Activated effector memory CD4-positive, alpha-beta T cell treated with anti-CD3 and anti-CD28 coated beads, Interleukin-2, amount 50 U/mL, for 16 hours (primary cell): ENCODE measurements around the gene VTI1B.
"Not testable (repeated sequence)": the region's sequence is repeated elsewhere in the genome, so short reads cannot be mapped to it uniquely, and the experiment has no call there.

Experiments used
- DNase-seq: peaks from one replicate; pipeline ENCODE4 v3.0.0-alpha.2; 2020

VTI1B gene, protein sequence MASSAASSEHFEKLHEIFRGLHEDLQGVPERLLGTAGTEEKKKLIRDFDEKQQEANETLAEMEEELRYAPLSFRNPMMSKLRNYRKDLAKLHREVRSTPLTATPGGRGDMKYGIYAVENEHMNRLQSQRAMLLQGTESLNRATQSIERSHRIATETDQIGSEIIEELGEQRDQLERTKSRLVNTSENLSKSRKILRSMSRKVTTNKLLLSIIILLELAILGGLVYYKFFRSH

DNA sequence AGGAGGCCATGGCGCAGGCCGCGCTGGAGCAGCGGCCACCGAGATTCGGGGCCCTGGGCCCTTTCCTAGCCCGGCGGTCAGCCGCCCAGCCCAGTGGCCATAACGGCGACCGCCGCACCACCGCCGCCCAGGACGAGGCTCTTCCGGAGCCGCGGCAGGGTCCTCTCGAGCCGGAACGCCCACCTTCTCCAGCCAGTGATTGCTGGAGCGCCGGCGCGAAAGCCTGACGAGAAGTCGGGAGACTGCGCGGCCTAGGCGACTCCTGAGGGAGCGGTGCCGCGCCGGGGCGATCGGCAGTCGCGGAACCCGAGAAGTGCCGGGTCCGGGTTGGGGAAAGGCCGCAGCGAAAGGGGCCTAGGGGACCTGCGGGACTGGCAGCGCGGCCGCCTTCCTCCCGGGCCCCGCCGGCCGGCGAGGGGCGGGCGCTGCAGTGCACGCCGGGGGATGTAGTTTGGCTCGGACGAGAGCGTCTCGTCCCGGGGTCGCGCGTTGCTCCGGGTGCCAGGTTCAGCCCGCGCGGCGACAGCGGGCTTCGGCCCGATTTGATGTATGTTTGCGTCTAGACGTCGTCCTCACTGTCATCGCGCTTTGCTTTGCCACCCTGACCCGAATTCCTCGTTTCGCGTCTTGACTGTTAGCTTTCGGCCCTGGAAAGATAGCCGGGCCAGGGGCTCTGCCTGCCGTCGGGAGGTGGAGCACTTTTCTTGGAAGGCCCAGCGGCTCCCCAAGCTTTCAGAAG lies at the start of gene VTI1B:
TSS of gene VTI1B (minus strand) at position 153 of the 739 bp plus-strand sequence. CDS start at position 10, 143 bp downstream.
- peak; percentile 92 for DNase-seq

DNA sequence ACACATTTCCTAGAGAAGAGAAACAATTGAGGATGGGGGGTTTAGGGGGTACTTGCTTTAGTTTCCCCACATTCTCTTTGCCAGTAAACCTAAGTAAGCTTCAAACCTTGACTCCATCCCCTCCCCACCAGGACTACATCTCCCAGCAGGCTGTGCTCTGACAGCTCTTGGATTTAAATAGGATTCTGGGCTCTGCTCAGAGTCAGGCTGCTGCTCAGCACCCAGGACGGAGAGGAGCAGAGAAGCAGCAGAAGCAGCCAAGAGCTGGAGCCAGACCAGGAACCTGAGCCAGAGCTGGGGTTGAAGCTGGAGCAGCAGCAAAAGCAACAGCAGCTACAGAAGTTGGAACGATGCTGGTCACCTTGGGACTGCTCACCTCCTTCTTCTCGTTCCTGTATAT lies 47.9 kb upstream of the VTI1B start:
- DNase-seq = no peak

DNA sequence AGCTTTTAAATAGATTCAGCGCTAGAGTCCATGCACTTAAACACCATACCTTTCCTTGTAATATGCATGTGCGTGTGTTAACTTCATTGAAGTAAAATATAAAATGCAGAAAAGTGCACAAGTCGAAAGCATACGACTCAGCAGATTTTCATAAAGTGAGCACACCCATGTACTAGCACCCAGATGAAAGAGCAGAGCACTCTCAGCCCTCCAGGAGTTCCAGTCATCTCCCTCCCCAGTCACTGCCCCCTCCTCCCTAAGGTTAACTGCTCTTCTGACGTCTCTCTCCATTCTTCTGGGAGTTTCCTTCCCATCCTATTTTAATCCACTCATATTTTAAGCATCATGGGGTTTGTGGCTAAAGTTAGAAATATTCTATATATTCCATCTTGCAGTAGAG lies 47.4 kb upstream of the VTI1B start:
- no peak for DNase-seq

DNA sequence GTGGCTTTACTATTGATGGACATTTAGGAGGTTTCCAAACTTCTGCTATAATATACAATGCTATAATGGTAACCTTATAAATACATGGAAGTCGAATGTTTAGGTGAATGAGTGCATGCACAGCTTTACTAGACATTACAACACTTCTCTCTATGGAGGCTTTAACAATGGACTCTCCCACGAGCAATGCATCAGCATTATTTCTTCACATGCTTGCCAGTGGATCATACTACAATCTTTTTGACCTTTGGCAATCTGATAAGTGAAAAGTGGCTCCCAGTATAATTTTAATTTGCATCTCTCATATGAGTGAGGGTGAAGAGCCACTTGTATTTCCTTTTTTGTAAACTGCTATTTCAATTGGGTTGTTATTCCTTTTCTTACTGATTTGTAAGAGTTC lies 45.4 kb upstream of the VTI1B start:
- DNase-seq = no peak

DNA sequence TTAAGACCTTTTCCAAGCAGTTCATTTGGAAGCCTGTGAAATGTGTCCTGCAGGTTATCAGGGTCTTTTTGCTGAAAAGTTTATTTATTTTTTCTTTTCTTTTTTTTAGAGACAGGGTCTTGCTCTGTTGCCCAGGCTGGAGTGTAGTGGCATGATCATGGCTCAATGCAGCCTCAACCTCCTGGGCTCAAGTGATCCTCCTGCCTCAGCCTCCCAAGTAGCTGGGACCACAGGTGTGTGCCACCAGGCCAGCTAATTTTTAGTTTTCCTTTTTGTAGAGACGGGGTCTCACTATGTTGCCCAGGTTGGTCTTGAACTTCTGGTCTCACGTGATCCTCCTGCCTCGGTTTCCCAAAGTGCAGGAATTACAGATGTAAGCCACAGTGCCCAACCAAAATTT lies 45.0 kb upstream of the VTI1B start:
- not testable (repeated sequence) for DNase-seq

DNA sequence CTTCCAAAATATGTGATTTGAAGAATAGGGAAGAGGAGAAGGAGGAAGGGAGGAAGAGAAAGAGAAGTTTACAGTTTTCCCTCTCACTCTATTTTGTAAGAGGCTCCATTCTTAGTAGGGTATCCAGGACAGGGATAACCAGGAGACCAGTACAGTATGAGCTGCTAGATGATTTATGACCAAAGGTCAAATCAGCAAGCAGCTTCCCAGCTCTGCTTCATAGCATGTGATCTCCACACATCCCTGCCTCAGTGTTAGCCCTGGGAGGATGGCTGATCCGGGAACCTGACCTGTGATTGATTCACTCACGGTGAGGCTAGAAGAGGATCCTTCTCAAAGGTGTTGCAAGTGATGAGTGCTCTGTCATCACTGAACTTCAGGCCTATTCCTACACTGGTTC lies 43.8 kb upstream of the VTI1B start:
- DNase-seq = no peak

DNA sequence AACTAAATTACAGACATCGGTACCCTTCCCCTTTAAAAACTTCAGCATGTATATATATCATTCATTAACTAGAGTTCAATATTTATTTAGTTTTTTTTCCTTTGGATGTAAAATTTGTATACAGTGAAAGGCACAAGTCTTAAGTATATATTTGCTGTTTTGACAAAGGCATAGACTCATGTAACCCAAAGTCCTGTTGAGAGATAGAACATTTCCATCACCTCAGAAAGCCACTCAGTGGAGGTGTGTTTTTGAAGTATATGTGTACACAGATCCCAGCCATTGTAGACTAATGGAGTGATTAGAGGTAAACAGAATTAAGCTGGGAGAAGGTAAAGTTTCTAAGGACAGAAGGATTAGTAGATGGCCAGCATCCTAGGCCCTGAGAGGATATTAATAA lies 42.6 kb upstream of the VTI1B start:
- no peak for DNase-seq

DNA sequence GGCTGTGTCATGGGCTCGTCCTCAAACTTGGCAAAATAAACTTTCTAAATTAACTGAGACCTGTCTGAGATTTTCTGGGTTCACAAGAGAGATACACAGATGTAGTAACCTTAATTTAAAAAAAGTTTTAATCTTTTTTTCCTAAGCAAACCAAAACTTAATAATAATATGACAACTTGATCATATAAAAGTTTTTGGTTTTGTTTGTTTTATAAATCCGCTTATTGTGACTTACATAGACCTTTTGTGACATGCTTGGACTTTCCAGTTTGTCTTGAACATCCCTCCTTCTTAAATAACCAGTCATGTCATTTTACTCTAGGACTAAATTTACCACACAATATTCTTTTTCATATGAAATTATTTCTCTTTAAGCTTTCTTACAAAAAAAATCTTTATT lies 35.8 kb upstream of the VTI1B start:
- no peak for DNase-seq

DNA sequence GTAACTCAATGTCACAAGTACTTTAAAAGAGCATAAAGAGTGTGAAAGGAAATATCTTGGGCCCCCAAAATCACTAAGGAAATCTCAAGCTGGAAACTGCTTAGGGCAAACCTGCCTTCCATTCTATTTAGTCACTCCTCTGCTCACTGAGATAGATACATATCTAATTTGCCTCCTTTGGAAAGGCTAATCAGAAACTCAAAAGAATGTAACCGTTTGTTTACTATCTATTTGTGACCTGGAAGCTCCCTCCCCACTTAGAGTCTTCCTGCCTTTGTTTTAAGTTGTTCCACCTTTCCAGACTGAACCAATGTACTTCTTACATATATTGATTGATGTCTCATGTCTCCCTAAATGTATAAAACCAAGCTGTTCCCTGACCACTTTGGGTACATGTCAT lies 35.4 kb upstream of the VTI1B start:
- not testable (repeated sequence) for DNase-seq

DNA sequence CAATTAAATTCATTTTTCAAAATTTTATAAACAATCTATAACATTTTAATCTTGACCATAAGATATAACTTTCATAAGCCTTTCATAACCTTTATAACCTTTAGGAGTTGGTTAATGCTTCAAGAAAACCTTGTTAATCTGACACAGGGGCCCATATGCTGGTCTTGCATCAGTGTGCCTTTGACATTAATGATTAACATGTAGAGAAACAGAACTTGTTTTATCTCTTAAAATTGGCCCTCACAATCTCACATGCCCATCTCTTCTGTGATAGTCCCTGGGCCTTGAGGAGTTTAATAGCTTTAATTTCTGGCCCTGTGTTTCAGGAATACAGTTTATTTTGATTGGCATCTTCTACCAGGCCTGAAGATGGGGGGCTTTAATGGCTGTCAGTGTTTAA lies 34.9 kb upstream of the VTI1B start:
- not testable (repeated sequence) for DNase-seq

DNA sequence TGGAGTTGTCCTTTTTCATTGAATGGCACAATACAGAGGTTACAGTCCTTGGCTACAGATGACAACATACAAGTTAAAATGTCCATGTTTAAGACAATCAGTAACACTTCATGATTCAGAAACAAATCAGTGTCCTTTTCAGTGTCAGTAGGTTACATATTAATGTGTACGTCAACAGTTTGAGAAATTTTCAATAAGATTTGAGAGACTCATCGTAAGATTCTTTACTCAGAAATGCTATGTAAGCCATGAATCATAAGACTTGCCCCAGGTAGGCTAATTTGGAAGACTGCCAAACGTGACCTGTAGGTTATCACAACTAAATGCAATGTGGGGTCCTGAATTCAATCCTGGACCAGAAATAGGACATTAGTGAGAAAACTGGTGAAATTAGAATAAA lies 30.8 kb upstream of the VTI1B start:
- DNase-seq = no peak

DNA sequence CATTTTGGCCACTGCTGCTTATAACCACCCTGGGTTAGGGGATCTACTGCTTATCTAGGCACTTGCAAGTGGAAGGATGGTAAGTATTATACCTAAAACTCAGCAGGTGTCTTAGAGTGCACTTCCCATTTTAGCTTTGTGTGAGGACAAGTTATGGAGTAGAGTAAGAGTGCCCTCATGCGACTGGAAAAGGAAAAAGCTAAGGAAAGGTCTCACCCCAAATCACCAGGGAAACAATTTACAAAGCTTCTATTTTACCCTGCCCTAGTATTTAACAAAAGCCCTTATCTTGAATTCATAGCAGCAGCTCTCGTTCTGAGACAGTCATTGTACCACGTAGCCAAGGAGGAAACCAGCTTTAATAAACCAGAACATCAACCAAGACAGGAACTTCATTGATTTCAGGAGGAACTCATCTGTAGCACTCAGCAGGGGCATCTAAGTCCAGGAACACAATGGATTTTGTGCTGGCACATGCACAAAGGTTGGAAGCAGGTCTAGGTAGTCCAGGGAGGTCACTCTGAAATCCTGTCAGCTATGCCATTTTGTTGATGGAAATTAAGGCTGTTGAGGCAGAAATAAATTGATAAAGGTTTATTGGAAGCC lies 30.2 kb upstream of the VTI1B start:
- no peak for DNase-seq

DNA sequence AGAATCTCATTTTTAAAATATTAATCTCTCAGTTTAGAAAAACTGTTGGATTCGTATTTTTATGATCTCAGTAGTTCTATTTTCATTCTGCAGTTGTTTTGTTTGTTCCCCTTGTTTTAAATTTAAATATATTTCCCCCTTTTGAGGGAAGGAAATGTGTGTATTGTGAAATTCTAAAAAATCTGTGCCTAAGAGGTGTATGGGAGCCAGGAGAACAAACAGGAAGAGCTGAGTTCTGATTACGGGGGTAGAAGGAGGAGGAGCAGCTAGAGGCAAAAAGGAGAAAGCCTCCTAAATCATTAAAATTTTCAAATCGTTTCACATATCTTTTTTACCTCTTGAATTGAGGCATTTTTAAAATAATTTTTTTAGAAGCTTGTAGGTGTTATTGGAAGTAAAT lies 29.6 kb upstream of the VTI1B start:
- DNase-seq = no peak

DNA sequence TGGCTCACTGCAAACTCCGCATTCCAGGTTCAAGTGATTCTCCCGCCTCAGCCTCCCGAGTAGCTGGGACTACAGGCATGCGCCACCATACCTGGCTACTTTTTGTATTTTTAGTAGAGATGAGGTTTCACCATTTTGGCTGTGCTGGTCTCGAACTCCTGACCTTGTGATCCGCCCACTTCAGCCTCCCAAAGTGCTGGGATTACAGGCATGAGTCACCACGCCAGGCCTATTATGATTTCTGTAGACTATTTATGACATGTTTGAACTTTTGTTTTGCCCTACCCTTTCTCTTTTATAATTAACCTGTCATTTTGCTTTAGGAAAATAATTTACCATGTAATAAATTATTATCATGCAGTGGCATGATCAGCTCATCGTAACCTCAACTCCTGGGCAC lies 27.1 kb upstream of the VTI1B start, which contains the start of gene RDH12:
TSS of gene RDH12 (plus strand) at position 395 of the 400 bp plus-strand sequence. CDS start 20,757 bp downstream, outside the sequence.
- DNase-seq = not testable (repeated sequence)

DNA sequence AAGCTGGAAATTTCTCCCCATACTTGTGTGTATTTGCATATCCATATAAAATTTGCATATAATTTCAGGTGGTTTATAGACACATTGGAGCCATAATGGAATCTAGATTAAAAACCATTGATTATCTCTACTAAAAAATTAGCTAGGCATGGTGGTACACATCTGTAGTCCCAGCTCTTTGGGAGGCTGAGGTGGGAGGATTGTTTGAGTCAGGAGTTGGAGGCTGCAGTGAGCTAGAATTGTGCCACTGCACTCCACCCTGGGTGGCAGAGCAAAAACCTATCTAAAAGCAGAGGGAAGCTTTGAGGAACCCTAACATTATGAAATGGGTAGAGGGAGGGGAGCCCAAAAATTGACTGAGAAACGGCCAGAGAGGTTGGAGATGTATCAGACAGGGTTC lies 23.7 kb upstream of the VTI1B start:
- no peak for DNase-seq

DNA sequence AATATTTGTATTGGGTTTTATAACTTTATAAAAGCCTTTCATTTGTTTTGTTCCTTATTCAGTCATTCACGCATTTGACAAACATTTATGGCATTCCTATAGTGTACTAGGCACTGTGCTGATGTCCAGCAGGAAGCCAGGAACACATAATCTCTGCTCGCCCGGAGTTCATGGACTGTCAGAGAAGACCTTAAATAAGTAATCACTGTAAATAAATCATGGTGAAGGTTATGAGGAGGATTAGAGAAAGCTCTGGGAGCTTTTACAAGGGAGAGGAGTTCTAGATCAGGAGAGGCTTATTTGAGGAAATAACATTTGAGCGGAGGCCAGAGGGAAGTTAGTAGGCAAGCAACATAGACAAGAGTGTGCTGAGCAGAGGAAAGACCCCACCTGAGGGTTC lies 22.6 kb upstream of the VTI1B start:
- DNase-seq = no peak

DNA sequence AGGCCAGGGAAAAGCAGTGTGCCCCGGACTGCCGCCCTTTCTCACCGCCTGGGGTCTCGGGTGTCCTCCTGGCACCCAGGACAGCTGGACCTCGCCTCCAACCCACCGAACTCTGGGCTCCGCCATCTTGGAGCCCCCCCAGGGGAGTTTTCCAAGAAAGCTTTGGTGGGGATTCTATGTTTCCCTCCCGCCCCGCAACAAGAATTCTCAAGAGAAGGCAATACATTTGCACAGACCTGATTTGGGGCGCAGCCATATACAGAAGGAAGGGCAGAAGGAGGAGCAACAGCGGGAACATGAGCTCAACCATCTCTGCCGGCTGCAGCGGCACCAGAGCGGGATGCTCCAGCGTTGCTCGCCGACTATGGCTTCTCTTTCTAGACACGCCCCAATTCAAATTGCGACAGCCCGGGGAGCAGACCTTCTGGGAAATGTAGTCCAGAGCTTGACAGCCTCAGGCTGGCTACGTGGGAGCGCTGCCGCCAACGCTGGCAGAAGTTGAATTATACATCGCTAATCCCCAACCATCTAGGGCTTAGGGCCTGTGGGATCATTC lies 21.0 kb upstream of the VTI1B start, which contains the start of gene RDH11:
TSS of gene RDH11 (minus strand) at position 371 of the 556 bp plus-strand sequence. CDS start at position 310, 61 bp downstream.
- DNase-seq = peak; percentile 93

DNA sequence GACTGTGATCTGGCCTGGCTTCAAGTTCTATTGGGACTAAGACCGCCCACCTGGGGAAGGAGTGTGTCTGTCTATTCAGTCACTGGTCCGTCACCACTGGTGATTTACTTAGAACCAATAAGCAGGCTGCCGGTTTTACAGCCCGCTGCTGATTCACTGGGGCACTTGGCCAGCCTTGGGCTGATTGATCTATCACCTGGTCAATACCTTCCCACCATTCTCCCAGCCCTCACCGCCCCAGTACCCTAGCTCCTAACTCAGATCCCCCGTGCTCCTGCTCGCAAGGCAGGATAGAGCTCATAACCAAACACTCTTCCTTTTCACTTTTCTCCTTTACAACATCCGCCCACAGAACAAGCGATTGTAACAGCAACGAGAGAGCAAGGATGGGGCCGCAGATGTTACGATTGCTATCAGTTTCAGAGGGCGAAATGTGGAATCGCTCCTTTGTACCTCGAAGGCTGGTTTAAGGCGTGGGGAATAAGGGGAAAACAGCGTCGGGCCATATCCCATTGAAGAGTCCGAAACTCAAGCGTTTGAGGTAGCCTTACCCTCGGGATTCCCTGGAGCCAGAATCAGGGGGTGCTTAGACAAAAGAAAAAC lies 20.5 kb upstream of the VTI1B start:
- peak; percentile 88 for DNase-seq

DNA sequence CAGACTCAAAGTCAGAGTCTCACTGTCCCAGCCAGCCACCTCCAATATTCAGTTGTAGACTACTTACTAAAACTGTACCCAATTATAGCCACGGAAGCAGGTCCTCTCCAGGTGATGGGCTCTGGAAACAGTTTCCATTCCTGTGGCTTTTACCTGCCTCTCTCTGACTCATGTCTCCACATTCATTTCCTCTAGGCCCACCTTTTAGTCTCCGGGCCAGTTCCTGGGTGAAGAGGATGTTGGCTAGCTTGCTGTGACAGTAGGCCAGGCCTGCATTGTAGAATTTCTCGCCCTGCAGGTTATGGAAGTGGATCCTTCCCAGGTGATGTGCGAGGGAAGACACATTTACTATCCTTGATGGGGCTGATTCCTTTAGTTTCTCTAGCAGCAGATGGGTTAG lies 15.6 kb upstream of the VTI1B start:
- DNase-seq = no peak

DNA sequence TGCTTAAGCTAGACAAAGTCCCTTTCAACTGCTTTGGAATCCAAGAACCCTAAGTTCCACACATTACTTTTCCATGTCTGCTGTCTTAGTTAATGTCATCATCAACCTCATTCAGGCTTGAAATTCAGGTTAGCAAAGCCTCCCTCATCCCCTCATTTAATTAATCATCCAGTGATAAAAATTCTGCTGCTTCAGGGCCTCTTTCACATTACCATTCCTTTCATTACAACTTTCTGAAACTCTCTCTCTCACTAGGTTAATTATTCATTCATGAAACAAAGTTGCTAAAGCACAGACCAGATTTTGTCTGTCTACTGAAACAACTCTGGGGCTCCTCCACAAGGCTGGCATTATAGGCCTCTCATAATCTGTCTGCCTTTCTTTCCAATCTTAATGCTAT lies 9.4 kb upstream of the VTI1B start:
- DNase-seq = no peak

DNA sequence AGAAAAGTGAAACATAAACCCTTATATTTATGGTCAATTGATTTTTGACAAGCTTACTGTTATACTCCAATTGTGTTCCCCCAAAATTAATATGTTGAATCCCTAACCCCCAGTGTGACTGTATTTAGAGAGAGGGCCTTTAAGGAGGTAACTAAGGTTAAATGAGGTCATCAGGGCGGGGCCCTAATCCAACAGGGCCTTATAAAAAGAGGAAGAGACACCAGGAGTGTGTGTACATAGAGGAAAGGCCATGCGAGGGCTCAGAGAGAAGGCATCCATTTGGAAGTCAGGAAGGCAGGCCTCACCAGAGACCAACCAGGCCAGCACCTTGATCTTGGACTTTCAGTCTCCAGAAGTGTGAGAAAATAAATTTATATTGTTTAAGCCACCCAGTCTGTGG lies 6.5 kb upstream of the VTI1B start:
- no peak for DNase-seq

DNA sequence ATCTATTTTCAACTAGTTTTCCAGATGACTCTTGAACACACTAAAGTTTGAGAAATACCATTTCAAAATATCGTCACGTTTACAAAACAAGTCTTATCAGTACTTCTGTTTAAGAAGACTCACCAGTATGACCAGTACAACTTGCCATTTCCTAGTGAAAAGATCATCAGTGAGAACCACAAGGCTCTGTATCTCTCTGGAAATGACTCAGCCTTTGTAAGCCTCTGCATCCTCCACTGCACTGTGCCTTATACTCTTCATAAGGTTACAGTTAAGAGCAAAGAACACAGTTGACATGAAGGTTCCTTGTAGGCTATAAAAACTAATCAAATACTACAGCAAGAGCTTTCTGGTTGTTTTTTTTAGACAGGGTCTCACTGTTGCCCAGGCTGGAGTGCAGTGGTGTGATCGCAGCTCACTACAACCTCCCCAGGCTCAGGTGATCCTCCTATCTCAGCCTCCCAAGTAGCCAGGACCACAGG lies 5.7 kb upstream of the VTI1B start:
- no peak for DNase-seq

DNA sequence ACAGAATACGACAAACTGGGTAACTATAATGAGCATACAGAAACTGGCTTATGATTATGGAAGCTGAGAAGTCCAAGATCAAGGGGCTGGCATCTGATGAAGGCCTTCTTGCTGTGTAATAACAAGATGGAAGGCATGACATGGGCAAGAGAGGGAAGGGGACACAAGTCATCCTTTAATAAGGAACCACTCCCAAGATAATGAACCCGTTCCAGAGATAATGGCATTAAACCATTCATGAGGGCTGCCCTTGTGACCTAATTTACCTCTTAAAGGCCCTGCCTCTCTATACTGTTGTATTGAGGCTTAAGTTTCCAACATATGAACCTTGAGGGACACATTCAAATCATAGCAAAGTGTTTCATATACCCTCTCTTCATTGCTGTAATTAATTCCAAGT lies 4.6 kb upstream of the VTI1B start:
- no peak for DNase-seq
